ENCODE measurements around the gene SLU7. TPM values are rescaled to one million over a fixed set of nuclear protein-coding genes. Genes with fewer than 3 reads are reported as not detected.
"Not testable (repeated sequence)": the region's sequence is repeated elsewhere in the genome, so short reads cannot be mapped to it uniquely, and the experiment has no call there.

The SLU7 gene
- total RNA-seq, 1 donor from 2014 or later, result 46.3 TPM

DNA sequence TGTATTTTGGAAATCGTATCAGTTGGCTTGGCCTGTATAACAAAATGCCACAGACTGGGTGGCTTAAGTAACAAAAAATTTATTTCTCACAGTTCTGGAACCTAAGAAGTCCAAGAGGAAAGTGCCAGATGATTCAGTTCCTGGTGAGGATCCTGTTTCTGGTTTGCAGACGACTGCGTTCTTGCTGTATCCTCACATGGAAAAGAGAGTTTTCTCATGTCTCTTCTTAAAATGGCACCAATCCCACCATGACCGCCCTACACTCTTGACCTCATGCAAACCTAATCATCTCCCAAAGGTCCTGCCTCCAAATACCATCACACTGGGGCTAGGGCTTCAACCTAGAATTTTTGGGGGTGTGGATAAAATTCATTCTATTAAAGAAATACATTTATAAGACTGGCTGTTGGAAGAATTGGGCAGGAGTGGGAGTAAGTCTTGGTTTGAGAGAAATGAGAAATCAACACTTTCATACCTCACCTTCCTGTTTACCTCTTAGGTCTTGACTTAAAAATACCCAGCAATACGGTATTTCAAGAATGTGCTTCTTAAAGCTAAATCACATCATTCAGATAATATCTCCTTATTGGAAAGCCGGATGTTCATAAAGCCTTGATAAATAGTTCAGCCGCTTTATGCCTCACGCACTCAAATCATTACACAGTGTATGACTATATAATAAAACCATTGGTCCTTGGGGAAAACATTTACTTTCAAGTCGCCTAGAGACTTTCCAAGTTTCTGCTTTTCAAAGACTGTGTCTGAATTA is 31.5 kb upstream of the SLU7 start:
- no peak for DNase-seq

DNA sequence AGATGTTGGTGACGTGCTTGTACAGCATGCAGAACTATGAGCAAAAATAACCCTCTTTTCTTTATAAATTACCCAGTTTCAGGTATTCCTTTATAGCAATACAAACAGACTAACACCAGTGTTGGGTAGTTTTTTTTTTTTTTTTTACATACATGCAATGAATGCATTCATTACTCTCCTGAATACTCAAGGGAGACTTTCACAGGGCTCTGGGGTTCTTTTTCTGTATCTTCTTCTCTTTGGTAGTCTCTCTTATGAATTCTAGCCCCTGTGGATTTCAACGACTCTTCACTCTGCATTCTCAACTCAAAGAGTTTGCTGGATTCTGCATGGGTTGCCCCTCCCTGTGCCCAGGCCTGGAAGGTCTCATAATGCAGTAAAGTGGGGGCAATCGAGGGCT is 30.6 kb upstream of the SLU7 start:
- DNase-seq, result no peak

- DNase-seq, result no peak
Observed at GRCh38 chr5:160448886-160449285, 30.0 kb upstream of the SLU7 start.

DNA sequence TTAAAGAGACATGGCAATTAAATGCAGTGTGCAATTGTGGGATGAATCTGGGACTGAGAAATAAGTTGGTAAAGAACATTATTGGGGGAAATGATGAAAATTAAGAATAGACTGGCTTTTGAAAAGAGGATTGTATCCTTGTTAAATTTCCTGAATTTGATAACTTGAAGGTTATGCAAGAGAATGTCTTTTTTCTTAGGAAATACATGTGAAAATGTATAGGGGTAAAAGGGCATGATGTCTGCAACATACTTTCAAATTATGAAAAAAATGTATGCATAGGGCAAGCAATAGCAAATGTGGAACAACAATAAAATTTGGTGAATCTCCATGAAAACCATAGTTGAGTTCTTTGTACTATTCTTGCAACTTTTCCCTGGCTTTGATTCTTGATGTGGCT is 26.9 kb upstream of the SLU7 start:
- DNase-seq, result no peak

DNA sequence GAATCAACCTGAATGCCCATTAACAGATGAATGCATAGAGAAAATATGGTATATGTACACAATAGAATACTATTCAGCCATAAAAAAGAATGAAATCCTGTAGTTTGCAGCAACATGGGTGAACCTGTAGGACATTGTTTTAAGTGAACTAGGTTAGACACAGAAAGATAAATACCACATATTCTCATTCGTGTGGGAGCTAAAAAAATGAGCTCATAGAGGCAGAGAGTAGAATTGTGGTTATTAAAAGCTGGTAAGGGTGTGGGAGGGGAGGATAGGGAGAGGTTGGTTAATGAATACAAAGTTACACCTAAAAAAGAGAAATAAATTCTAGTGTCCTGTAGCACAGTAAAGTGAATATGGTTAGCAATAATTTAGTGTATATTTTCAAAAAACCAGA is 26.3 kb upstream of the SLU7 start:
- DNase-seq, result no peak

- DNase-seq, result no peak
Observed at GRCh38 chr5:160444407-160444806, 25.5 kb upstream of the SLU7 start.

GRCh38 chr5:160442824-160443431 is 24.0 kb upstream of the SLU7 start:
- DNase-seq, result no peak

GRCh38 chr5:160441311-160441781 is 22.5 kb upstream of the SLU7 start:
- no peak for DNase-seq

GRCh38 chr5:160439205-160439600 is 20.3 kb upstream of the SLU7 start:
- peak; percentile 66 for DNase-seq

DNA sequence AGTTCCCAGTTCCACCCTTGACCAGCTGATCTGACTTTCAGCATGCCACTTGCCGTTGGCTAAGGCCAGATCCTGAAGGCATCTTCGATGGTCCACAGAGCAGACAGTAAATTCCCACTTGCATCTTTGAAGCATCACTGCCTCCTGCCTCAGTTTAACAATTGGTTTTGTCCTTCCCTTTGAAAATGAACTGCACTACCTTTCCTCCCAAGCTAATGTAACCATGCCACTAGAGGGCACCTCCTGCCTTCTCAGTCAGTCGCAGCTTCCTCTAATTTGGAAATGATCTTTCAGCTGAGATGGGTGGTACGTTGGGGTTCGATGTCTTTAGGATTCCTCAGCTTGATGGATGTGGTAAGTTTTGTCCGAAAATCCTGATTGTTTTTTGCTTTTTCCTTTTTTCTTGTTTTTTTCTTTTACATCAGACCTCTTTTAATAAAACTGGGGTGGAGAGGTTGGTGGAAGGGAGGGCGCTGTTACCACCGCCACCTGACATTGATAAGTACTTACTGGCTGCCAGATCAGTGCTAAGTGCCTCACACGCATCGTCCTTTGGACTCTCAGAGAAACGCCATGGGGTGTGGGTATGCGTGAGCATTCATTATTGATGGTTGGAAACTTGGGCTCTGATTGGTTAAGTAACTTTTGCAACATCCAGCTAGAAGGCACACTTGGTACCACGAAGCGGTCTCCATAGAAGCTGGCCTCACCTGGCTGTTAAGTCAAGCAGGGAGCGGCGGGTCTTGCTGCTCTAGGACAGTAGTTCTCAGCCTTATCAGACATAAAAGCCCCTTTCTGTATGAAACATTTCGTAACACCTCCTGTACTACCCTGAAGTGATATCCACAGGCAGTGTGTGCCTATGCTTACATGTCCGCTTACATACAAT is 19.7 kb upstream of the SLU7 start:
- peak; percentile 38 for DNase-seq

GRCh38 chr5:160437271-160437670 is 18.4 kb upstream of the SLU7 start:
- DNase-seq, result no peak

GRCh38 chr5:160436661-160437060 is 17.8 kb upstream of the SLU7 start:
- DNase-seq, result not testable (repeated sequence)

DNA sequence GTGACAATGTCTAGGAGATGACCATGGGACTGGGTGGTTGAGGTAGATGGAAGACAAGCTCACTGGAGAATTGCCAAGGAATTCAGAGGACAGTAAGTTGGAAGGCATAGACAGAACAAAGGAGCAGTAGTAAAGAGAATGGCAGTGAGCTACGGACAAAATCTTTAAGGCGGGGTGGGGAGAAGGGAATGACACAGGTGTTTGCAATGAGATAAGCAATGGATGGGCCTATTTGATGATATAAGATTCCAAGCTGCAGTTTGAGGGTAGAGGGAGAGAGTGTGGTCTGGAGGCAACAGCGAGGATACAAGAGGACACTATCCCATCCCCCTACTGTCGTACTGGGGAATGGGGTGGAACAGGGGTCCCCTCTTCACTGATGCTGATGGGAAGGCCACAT is 17.1 kb upstream of the SLU7 start:
- no peak for DNase-seq

- DNase-seq, result no peak
Observed at GRCh38 chr5:160435532-160435931, 16.7 kb upstream of the SLU7 start.

DNA sequence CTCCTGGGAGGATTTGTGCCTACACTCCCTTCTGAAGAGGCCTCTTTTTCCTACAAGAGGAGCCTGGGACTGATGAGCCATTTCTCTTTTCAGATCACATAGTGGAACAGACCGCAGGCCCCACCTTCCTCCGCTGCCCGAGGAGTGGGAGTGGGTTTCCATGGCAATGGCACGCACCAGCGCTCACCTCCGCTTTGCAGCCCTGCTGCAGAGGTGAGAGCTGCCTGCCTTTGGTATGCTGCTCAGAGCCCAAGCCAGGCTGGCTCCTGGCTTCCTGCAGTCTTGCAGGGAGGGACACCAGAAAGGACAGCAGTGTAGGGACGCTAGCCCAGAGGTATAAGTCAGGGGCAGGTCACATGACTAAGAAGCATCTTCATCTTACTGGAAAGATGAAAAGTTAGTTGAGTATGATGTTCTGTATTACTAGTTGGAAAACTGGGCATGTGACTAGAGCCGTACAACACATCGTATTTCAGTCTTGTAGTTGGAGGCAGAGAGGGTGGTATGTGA is 15.2 kb upstream of the SLU7 start:
- peak; percentile 65 for DNase-seq

- DNase-seq, result no peak
Observed at GRCh38 chr5:160432787-160433186, 13.9 kb upstream of the SLU7 start.

GRCh38 chr5:160432196-160432595 is 13.3 kb upstream of the SLU7 start:
- no peak for DNase-seq

- DNase-seq, result no peak
Observed at GRCh38 chr5:160427607-160428006, 8.7 kb upstream of the SLU7 start.

DNA sequence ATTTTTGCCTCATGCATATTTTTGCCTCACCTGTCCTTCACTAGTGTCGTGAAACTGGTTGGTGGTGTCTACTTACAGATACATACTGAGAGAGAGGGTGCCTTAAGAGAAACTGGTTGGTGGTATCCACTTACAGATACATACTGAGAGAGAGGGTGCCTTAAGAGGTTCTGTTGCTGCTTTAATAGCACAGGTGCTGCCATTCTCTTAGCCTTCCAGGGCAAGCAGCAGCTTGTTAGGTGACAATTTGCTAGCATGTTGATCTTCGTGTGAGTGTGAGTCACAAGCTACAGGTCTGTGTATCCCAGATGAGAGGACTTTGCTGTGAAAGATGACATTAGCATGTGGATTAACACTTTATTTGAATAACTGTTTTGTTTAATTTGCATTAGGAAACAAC is 4.2 kb upstream of the SLU7 start:
- DNase-seq, result no peak

DNA sequence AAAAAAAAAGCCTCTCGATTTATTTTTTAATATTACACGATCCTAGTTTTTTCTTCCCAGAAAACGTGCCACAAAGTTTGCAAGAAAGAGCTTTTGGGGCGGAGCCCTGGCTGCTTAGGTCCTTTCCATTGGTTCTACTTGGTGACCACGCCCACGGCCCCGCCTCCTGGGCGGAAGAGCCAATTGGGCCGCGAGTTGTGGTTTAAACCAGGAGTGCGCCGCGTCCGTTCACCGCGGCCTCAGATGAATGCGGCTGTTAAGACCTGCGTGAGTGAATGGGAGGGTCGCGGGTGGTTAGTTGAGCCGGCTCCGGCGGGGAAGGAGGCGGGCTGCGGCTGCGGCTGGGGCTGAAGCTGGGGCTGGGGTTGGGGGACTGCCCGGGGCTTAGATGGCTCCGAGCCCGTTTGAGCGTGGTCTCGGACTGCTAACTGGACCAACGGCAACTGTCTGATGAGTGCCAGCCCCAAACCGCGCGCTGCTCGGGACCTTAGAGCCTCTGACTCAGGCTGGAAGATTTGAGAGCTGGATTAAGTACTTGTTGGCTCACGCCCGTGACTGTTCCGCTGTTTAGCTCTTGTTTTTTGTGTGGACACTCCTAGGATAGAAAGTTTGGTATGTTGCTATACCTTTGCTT is 2.9 kb upstream of the SLU7 start, which contains the start of gene PTTG1:
PTTG1 (plus strand) TSS at position 231 of the 634 bp plus-strand sequence. CDS start 458 bp downstream, outside the sequence.
- DNase-seq, result peak; percentile 81

- no peak for DNase-seq
Observed at GRCh38 chr5:160420331-160420610, 1.4 kb upstream of the SLU7 start.
